Neutrophil (primary cell): ENCODE results near the gene LAMB3.

Source experiments
- H3K27ac ChIP-seq: fragments of 200-600 bp; sonication (generic); 2 replicates; pipeline ENCODE4 v1.5.1; 2016; ENCODE audit warnings: mild to moderate bottlenecking, moderate library complexity
- H3K27me3 ChIP-seq: fragments of 200-600 bp; sonication (generic); 2 replicates; pipeline ENCODE4 v1.6.0; 2016; ENCODE audit warnings: mild to moderate bottlenecking
- H3K36me3 ChIP-seq: fragments of 200-600 bp; sonication (generic); 2 replicates; pipeline ENCODE4 v1.5.1; 2017
- H3K4me1 ChIP-seq, 2 experiments: fragments of 200-600 bp in 1 of 2; sonication (generic) in 1 of 2; 1 replicate in 1 of 2; 2 replicates in 1 of 2; pipeline versions ENCODE4 v1.5.1 to v1.6.1; 2013 to 2016; ENCODE audit warnings: low read depth in 1 of 2, low read length in 1 of 2, mild to moderate bottlenecking in 1 of 2, moderate library complexity in 1 of 2; ENCODE audit not compliant: control insufficient read depth in 1 of 2, insufficient read depth in 1 of 2
- H3K4me3 ChIP-seq, 2 experiments: fragments of 200-600 bp in 1 of 2; sonication (generic) in 1 of 2; 1 replicate in 1 of 2; 2 replicates in 1 of 2; pipeline ENCODE4 v1.5.1; 2013 to 2016; ENCODE audit warnings: low read depth in 1 of 2, low read length in 1 of 2, mild to moderate bottlenecking in 1 of 2, moderate library complexity in 1 of 2
- H3K9me3 ChIP-seq: fragments of 200-600 bp; sonication (generic); 2 replicates; pipeline ENCODE4 v1.5.1; 2016
- TF ChIP-seq, protein P1 (sequence below): fragments of 200-600 bp; sonication (generic); IDR thresholded peaks from 2 replicates; pipeline ENCODE4 v1.5.1; 2016; ENCODE audit warnings: antibody characterized with exemption

LAMB3 gene

DNA sequence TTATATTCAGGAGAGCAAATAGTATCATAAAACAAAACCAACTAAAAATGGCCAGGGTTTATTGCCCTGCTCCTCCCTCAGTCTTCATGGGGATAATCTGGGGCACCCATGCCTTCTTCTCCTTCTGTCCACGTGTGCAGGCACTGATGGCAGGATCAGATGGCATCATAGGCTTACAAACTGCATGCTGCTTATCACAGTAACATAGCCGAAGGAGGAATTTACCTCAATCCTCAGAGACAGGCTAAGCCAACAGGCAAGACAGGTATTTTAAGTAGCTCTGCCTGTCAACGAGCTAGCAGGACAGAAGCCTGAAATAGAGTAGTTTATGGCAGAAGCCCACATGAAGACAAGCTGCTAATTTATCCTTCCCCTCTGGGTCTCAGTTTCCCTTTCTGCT, 9.4 kb downstream of the LAMB3 start:
- Histone ChIP-seq H3K4me1 (peaks cover 5 to 7% of the 10 kb centered on the region in 2 experiments), H3K36me3 (no peaks in the 10 kb centered on the region)

DNA sequence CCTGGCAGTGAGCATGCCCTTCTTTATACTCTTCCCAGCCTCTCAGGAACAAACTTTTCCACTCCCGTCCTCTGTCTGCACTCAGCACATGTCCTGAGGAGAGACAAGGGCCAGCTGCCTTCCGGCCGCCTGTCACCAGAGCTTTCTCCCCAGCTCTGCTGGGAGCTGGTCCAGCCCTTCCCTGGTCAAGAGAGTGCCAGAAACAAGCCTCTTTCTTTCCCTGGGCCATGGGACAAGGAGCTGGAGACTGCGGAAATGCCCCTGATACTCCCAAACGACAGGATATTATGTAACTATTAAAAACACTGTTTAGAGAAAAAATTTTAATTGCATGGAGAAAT, 10.4 kb downstream of the LAMB3 start:
- TF ChIP-seq, protein P1, sequence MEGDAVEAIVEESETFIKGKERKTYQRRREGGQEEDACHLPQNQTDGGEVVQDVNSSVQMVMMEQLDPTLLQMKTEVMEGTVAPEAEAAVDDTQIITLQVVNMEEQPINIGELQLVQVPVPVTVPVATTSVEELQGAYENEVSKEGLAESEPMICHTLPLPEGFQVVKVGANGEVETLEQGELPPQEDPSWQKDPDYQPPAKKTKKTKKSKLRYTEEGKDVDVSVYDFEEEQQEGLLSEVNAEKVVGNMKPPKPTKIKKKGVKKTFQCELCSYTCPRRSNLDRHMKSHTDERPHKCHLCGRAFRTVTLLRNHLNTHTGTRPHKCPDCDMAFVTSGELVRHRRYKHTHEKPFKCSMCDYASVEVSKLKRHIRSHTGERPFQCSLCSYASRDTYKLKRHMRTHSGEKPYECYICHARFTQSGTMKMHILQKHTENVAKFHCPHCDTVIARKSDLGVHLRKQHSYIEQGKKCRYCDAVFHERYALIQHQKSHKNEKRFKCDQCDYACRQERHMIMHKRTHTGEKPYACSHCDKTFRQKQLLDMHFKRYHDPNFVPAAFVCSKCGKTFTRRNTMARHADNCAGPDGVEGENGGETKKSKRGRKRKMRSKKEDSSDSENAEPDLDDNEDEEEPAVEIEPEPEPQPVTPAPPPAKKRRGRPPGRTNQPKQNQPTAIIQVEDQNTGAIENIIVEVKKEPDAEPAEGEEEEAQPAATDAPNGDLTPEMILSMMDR = no peak
- H3K4me3 ChIP-seq = no peak overlapping the region
- no peak overlapping the region for H3K27ac ChIP-seq
- no peaks in the 10 kb centered on the region for H3K9me3 ChIP-seq
- H3K36me3 ChIP-seq = no peaks in the 10 kb centered on the region
- H3K27me3 ChIP-seq = peaks cover 69% of the 10 kb centered on the region
- peaks cover 0 to under 1% of the 10 kb centered on the region in 2 experiments for H3K4me1 ChIP-seq

More for the DNA sequence above, 9.4 kb downstream of the LAMB3 start:
- TF ChIP-seq, protein P1 = no peak
- H3K27ac ChIP-seq = no peak overlapping the region
- H3K27me3 ChIP-seq = peaks cover 70% of the 10 kb centered on the region
- no peaks in the 10 kb centered on the region for H3K9me3 ChIP-seq
- no peak overlapping the region for H3K4me3 ChIP-seq

DNA sequence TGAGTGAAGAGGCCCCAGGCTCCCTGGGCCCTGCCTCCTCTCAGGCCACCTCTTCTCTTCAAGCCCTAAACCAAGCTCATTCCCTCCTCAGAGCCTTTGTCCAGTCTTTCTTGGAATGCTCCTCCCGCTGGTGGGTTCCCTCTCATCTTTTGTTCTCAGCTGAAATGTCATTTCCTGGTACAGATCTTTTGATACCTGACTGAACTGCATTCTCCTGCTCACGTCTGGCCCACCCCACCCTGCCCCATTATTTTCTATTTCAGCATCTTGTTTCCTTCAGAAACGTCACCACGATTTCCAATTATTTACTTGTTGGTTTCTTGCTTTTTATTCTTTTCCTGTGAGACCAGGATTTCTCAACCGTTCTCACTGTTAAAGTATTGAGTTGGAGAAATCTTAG, 16.4 kb downstream of the LAMB3 start:
- TF ChIP-seq, protein P1 = no peak
- Histone ChIP-seq H3K4me1 (peaks cover 25 to 30% of the 10 kb centered on the region in 2 experiments), H3K9me3 (no peaks in the 10 kb centered on the region), H3K27me3 (peaks cover 34% of the 10 kb centered on the region), H3K4me3 (no peak overlapping the region), H3K27ac (no peak overlapping the region), H3K36me3 (no peaks in the 10 kb centered on the region)

DNA sequence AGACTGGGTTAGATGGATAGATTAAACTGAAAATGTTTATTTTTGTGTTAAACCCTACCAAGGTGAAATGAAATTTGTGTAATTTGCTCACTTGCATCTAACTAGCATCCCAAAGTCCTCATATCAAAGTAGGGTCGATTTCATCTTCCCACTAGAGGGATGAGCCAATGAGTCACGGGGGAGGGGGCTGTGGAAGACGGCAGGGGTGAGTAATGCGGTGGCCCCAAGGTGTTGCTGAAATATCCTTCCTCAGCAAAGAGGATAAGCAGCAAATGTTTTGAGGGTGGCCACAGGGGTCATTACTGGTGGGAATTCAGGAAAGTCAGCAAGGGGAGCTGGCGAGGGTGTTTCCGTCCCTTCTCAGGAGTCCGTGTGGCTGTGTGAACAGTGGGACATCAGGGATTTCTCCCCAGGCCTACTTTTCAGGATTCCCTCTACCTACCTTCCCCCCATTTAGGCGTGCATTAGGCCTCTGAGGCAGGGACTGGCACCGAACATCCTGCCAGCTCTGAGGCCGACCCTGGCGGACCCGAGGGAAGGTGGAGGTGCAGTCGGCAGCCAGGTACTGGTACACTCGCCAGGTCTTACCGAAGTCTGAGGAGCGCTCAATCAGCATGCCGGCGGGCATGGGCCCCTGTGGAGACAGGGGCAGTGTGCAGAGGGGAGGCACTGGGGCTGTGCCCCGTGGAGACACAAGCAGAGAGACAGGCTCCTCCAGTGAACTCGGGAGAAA, 18.1 kb downstream of the LAMB3 start:
- Histone ChIP-seq H3K9me3 (no peaks in the 10 kb centered on the region), H3K4me1 (peaks cover 25 to 30% of the 10 kb centered on the region in 2 experiments), H3K36me3 (no peaks in the 10 kb centered on the region), H3K27me3 (peaks cover 45% of the 10 kb centered on the region), H3K4me3 (peak overlapping the region in 1 of 2 experiments; percentile 11), H3K27ac (peak overlapping the region; percentile 85)
- TF ChIP-seq, protein P1 = no peak

DNA sequence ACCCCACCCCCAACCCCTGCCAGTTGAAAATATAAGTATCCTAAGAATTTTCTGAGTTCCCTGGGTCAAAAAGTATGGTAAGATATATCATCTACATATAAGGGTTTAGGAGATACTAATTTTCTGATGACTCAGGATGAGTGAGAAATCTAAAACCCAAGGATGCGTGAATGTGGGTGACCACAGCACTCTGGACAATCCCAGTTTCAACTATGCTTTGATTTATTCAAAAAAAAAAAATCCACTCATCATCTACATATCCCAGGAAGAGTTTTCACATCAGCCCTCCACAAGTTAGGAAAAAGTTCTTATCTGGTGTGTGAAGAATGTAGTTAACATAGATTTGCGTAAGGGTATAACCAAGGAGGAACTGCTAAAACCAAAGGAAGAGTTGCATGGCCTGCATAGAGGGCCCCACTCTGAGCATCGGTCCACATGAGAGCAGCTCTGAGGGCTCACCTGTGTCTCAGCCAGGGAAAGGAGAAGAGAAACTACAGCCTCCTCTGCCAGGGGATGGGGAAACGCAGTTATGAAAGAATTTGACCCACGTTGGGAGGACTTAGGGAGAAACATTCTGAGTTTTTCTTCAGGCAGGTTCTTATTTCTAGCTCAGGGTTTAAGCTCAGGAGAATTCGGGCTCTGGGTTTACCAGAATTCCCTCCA, 18.8 kb downstream of the LAMB3 start:
- H3K9me3 ChIP-seq = no peaks in the 10 kb centered on the region
- TF ChIP-seq, protein P1 = no peak
- H3K27me3 ChIP-seq = peaks cover 38% of the 10 kb centered on the region
- H3K4me1 ChIP-seq = peaks cover 25 to 30% of the 10 kb centered on the region in 2 experiments
- H3K4me3 ChIP-seq = peak overlapping the region in 1 of 2 experiments; percentile 11
- H3K36me3 ChIP-seq = no peaks in the 10 kb centered on the region
- H3K27ac ChIP-seq = peak overlapping the region; percentile 85
